Fibroblast of lung (primary cell): ENCODE data around the gene ZP3.

Source experiments
- CTCF ChIP-seq, 2 donors: IDR thresholded peaks in 1 of 2; conservative IDR thresholded peaks in 1 of 2; 1 replicate in 1 of 2; 2 replicates in 1 of 2; pipeline ENCODE4 v1.5.1; 2011 to 2012; ENCODE audit warnings: low read length in 2 of 2, control low read depth in 1 of 2, inconsistent platforms in 1 of 2, low read depth in 1 of 2, mild to moderate bottlenecking in 1 of 2
- EZH2 ChIP-seq: IDR thresholded peaks from 2 replicates; pipeline ENCODE4 v1.5.1; 2012; ENCODE audit warnings: low read length, control low read depth, mild to moderate bottlenecking; ENCODE audit errors: missing control alignments

GRCh38 chr7:76405738-76406137 is 19.0 kb upstream of the ZP3 start:
- TF ChIP-seq CTCF (conservative IDR thresholded peaks at IDR 0.05 in 1 of 2, IDR thresholded peaks at IDR 0.05 in 1 of 2; ENCODE audit: low read depth in 1 of 2, low read length in 2 of 2) (no peak), EZH2 (no peak)
